ENCODE measurements around the gene HDDC2. TPM values are rescaled to one million over a fixed set of nuclear protein-coding genes. Genes with fewer than 3 reads are reported as not detected.

HDDC2 gene
- total and polyA plus RNA-seq, 2 experiments from 2014 or later: 69.5 to 131 TPM

- no peak for TF ChIP-seq ZNF462 (CRISPR knock-in tag; IDR thresholded peaks at IDR 0.05)
- TF ChIP-seq NANOG (IDR thresholded peaks at IDR 0.05; ENCODE audit: borderline replicate concordance): no peak
- TF ChIP-seq ZNF331 (CRISPR knock-in tag; IDR thresholded peaks at IDR 0.05; ENCODE audit: low read depth): no peak
- TF ChIP-seq ZNF114 (CRISPR knock-in tag; IDR thresholded peaks at IDR 0.05): no peak
- TF ChIP-seq STAT1 (IDR thresholded peaks at IDR 0.05; ENCODE audit: unreplicated experiment): no peak
- TF ChIP-seq CREB1 (CRISPR knock-in tag; IDR thresholded peaks at IDR 0.05; ENCODE audit: low read depth): no peak
- no peak for TF ChIP-seq CTCF (conservative IDR thresholded peaks at IDR 0.05; ENCODE audit: low read depth in 2 of 2)
- no peak for TF ChIP-seq EZH2 (IDR thresholded peaks at IDR 0.05; ENCODE audit: low read depth, unreplicated experiment)
- TF ChIP-seq EZH2phosphoT487 (IDR thresholded peaks at IDR 0.05; ENCODE audit: unreplicated experiment): no peak
Measured at GRCh38 chr6:125346201-125346925, 44.6 kb upstream of the HDDC2 start (continued).
